ENCODE results near the gene FXYD6.

GRCh38 chr11:117877120-117877784 is 794 bp upstream of the FXYD6 start:
- no peak for TF ChIP-seq CTCF (IDR thresholded peaks at IDR 0.05)
- no peak for TF ChIP-seq RAD21 (conservative IDR thresholded peaks at IDR 0.05 in 1 of 2, IDR thresholded peaks at IDR 0.05 in 1 of 2)
- no peak for TF ChIP-seq REST (IDR thresholded peaks at IDR 0.05)
- no peak for TF ChIP-seq BHLHE40 (IDR thresholded peaks at IDR 0.05; ENCODE audit: low read depth, low read length)
- TF ChIP-seq SMC3 (IDR thresholded peaks at IDR 0.05) = no peak
- TF ChIP-seq ESRRA (IDR thresholded peaks at IDR 0.05; ENCODE audit: borderline replicate concordance, low read length) = no peak
- no peak for TF ChIP-seq FOSL2 (IDR thresholded peaks at IDR 0.05)
- no peak for TF ChIP-seq FOSL2 (CRISPR knock-in tag; IDR thresholded peaks at IDR 0.05)
- TF ChIP-seq CHD4 (IDR thresholded peaks at IDR 0.05; ENCODE audit: borderline replicate concordance) = no peak
- no peak for TF ChIP-seq KDM1A (IDR thresholded peaks at IDR 0.05; ENCODE audit: low read depth)
- no peak for TF ChIP-seq CEBPB (IDR thresholded peaks at IDR 0.05)
- no peak for TF ChIP-seq RFX5 (IDR thresholded peaks at IDR 0.05)
- no peak for TF ChIP-seq POLR2A (IDR thresholded peaks at IDR 0.05; ENCODE audit: low read length)
- TF ChIP-seq JUNB (IDR thresholded peaks at IDR 0.05) = no peak
